OCI-LY7 (cell line): ENCODE data around the gene SPSB3. TPM values are rescaled to one million over a fixed set of nuclear protein-coding genes. Genes with fewer than 3 reads are reported as not detected.

Experiments
- BruUV-seq: library from RNA; stranded (reverse); fragments of 400-500 nt; replicated peaks from 2 replicates; lab custom pipeline; 2021; lab: Mats Ljungman, UMichigan
- CTCF ChIA-PET: fragments of 300-600 bp; sonication (Branson Sonifier 250); formaldehyde crosslinking; loops from one replicate; lab custom pipeline; 2022; ENCODE audit warnings: antibody characterized with exemption; ENCODE audit not compliant: unreplicated experiment; lab: Charles Lee
- POLR2A ChIA-PET: fragments of 300-600 bp; sonication (Branson Sonifier 250); formaldehyde crosslinking; loops from one replicate; lab custom pipeline; 2022; ENCODE audit warnings: antibody characterized with exemption; lab: Charles Lee
- DNase-seq: peaks from one replicate; pipeline ENCODE4 v3.0.0-alpha.2; 2015; ENCODE audit warnings: low spot score
- H2AFZ ChIP-seq: fragments of 200-600 bp; sonication (generic), shearing (Covaris generic); 2 replicates; pipeline ENCODE4 v1.6.1; 2014; ENCODE audit warnings: mild to moderate bottlenecking, antibody characterized with exemption, low read length, moderate library complexity
- H3K27ac ChIP-seq: fragments of 200-600 bp; sonication (generic); 2 replicates; pipeline ENCODE4 v1.5.1; 2014; ENCODE audit warnings: mixed run types, low read depth, mild to moderate bottlenecking, moderate library complexity, low read length, inconsistent platforms; ENCODE audit not compliant: poor library complexity, severe bottlenecking
- H3K36me3 ChIP-seq: fragments of 200-600 bp; sonication (generic); 2 replicates; pipeline ENCODE4 v1.6.1; 2014; ENCODE audit warnings: mild to moderate bottlenecking, antibody characterized with exemption, low read length, moderate library complexity, mixed read lengths; ENCODE audit not compliant: insufficient read depth
- H3K4me1 ChIP-seq: fragments of 200-600 bp; sonication (generic); 2 replicates; pipeline ENCODE4 v1.5.1; 2014; ENCODE audit warnings: mild to moderate bottlenecking, low read length; ENCODE audit not compliant: insufficient read depth, poor library complexity, severe bottlenecking
- H3K4me2 ChIP-seq: fragments of 200-600 bp; sonication (generic); 2 replicates; pipeline ENCODE4 v1.6.1; 2014; ENCODE audit warnings: mild to moderate bottlenecking, low read length
- H3K4me3 ChIP-seq: fragments of 200-600 bp; sonication (generic); 2 replicates; pipeline ENCODE4 v1.5.1; 2014; ENCODE audit warnings: mild to moderate bottlenecking, low read depth, low read length; ENCODE audit not compliant: poor library complexity, severe bottlenecking
- H3K79me2 ChIP-seq: fragments of 200-600 bp; sonication (generic); 2 replicates; pipeline ENCODE4 v1.6.1; 2016; ENCODE audit warnings: low read depth, mild to moderate bottlenecking, low read length, moderate library complexity, mixed read lengths; ENCODE audit not compliant: insufficient read depth
- H3K9me2 ChIP-seq: fragments of 200-600 bp; sonication (generic); 2 replicates; pipeline ENCODE4 v1.6.1; 2016; ENCODE audit warnings: mild to moderate bottlenecking, low read length, mixed read lengths; ENCODE audit not compliant: insufficient read depth
- H3K9me3 ChIP-seq: fragments of 200-600 bp; sonication (generic); 2 replicates; pipeline ENCODE4 v1.6.1; 2014; ENCODE audit warnings: mild to moderate bottlenecking, mixed run types, low read length, mixed read lengths
- H4K20me1 ChIP-seq: fragments of 200-600 bp; sonication (generic); 2 replicates; pipeline ENCODE4 v1.6.1; 2014; ENCODE audit warnings: mild to moderate bottlenecking, antibody characterized with exemption, low read length, moderate library complexity, mixed read lengths; ENCODE audit not compliant: insufficient read depth
- EZH2phosphoT487 ChIP-seq: fragments of 200-600 bp; sonication (generic); IDR thresholded peaks from 2 replicates; pipeline ENCODE4 v1.6.1; 2018; ENCODE audit warnings: low read depth, borderline replicate concordance, mild to moderate bottlenecking, mixed run types, antibody characterized with exemption, low read length, moderate library complexity, mixed read lengths
- intact Hi-C: fragments of 100-400 bp; cut with micrococcal nuclease; formaldehyde crosslinking; loops from one replicate; pipeline ENCODE4 v1.10.0; 2022; ENCODE audit not compliant: unreplicated experiment
- total RNA-seq, 2 experiments: library from RNA; depleted of rRNA in 1 of 2; stranded (reverse); fragments of >200 nt in 1 of 2; shearing (Covaris generic) in 1 of 2; gene quantifications; 2 replicates each; pipeline ENCODE4 v1.2.3, GENCODE V29; 2014 to 2022
- TF ChIP-seq, protein P1 (sequence below): fragments of 200-600 bp; sonication (generic); conservative IDR thresholded peaks from 2 replicates; pipeline ENCODE4 v1.5.1; 2014; ENCODE audit warnings: mild to moderate bottlenecking, antibody characterized with exemption, low read length, moderate library complexity, mixed read lengths

SPSB3 gene
- total RNA-seq, 2 experiments from 2014 or later = 33.6 to 52.4 TPM

DNA sequence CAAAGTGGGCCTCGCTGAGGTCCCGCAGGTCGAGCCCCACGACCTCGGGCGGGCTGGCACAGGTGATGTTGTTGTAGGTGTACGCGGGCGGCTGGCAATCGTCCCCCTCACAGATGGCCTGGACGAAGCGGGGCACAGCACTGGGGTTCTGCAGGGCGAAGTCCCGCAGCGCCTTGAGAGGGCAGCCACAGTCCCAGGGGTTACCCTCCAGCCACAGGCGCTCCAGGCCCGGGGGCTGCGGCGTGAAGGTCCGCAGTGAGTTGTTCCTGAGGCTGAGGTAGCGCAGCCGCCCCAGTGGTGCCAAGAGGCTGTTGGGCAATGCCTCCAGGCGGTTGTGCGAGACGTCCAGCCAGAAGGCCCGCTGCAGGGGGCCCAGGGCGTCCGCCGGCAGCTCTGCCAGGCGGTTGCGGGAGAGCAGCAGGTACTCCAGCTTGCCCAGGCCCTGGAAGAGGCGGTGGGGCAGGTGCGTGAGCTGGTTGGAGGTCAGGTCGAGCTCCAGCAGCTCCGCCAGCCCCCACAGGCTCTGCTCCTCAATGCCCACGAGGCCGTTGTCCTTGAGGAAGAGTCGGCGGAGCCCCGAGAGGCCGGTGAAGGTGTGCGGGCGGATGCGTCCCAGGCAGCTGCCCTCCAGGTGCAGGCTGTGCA is 8.4 kb upstream of the SPSB3 start:
- ChIA-PET POLR2A (interaction anchor here (1.1 kb wide), 1 partner anchor 8 kb away, joined by 3 read pairs; the partner anchor contains the start of genes NUBP2 and SPSB3), CTCF (no interaction called here)
- Histone ChIP-seq H3K79me2 (no peaks in the 10 kb centered on the region), H4K20me1 (no peaks in the 10 kb centered on the region), H3K27ac (no peak overlapping the region), H3K36me3 (peaks cover 36% of the 10 kb centered on the region; the same call in 1 of the 2 replicates), H3K4me3 (no peak overlapping the region), H3K4me1 (no peaks in the 10 kb centered on the region), H3K4me2 (no peak overlapping the region), H3K9me2 (no peaks in the 10 kb centered on the region), H2AFZ (no peak overlapping the region), H3K9me3 (no peaks in the 10 kb centered on the region)
- no TSS peak for BruUV-seq
- intact Hi-C loops = no loop called here
- no peak for DNase-seq
- TF ChIP-seq, protein P1, sequence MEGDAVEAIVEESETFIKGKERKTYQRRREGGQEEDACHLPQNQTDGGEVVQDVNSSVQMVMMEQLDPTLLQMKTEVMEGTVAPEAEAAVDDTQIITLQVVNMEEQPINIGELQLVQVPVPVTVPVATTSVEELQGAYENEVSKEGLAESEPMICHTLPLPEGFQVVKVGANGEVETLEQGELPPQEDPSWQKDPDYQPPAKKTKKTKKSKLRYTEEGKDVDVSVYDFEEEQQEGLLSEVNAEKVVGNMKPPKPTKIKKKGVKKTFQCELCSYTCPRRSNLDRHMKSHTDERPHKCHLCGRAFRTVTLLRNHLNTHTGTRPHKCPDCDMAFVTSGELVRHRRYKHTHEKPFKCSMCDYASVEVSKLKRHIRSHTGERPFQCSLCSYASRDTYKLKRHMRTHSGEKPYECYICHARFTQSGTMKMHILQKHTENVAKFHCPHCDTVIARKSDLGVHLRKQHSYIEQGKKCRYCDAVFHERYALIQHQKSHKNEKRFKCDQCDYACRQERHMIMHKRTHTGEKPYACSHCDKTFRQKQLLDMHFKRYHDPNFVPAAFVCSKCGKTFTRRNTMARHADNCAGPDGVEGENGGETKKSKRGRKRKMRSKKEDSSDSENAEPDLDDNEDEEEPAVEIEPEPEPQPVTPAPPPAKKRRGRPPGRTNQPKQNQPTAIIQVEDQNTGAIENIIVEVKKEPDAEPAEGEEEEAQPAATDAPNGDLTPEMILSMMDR = no peak
- TF ChIP-seq EZH2phosphoT487 = no peak

DNA sequence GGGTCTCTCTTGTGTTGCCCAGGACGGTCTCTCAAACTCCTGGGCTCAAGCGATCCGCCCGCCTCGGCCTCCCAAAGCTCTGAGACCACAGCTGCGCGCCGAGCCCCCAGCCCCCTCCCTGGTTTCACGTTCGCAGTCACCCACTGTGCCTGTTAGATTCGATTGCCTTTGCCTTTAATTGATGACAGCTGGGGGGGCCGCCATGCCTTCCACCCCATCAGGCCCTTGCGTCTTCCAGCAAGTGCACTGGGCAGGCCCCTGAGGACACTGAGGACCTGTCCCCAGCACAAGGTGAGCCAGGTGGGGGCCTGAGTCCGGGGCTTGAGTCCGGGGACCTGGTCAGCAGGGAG is 7.9 kb upstream of the SPSB3 start:
- H3K27ac ChIP-seq = no peak overlapping the region
- H3K36me3 ChIP-seq = peaks cover 39% of the 10 kb centered on the region; the same call in 1 of the 2 replicates
- H3K4me1 ChIP-seq = no peaks in the 10 kb centered on the region
- H3K4me3 ChIP-seq = no peak overlapping the region
- no TSS peak for BruUV-seq
- no peaks in the 10 kb centered on the region for H3K9me3 ChIP-seq
- DNase-seq = no peak
- TF ChIP-seq, protein P1 = no peak
- TF ChIP-seq EZH2phosphoT487 = no peak
- no peak overlapping the region for H2AFZ ChIP-seq
- no peaks in the 10 kb centered on the region for H3K9me2 ChIP-seq
- ChIA-PET POLR2A (interaction anchor here (1.1 kb wide), 1 partner anchor 8 kb away, joined by 3 read pairs; the partner anchor contains the start of genes NUBP2 and SPSB3), CTCF (no interaction called here)
- intact Hi-C loops = no loop called here
- H4K20me1 ChIP-seq = no peaks in the 10 kb centered on the region
- no peak overlapping the region for H3K4me2 ChIP-seq
- H3K79me2 ChIP-seq = peaks cover 3% of the 10 kb centered on the region; the same call in 1 of the 2 replicates

DNA sequence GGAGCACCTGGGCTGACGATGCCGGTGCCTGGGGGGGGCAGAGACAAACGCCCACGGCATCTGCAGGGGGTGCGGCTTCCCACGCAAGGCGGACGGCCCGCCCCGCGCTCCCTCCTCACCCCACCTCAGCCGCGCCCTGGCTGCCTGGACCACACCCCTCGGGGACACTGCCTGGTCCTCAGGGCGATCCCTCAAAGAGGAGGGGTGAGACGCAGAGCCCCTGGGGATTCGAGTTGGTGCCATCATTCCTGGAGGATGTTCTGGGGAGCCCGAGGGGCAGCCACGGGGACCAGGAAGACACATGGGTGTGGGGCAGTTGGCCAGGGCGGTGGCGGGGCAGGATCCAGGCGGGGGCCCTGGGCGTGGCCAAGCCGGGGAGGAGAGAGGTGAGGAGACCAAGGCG is 7.3 kb upstream of the SPSB3 start:
- no peak overlapping the region for H3K4me3 ChIP-seq
- ChIA-PET CTCF (no interaction called here), POLR2A (interaction anchor here (0.9 kb wide), 1 partner anchor 38 kb away, joined by 3 read pairs; the partner anchor contains the start of gene FAHD1)
- no peaks in the 10 kb centered on the region for H3K9me2 ChIP-seq
- H3K36me3 ChIP-seq = peaks cover 39% of the 10 kb centered on the region; the same call in 1 of the 2 replicates
- H3K27ac ChIP-seq = no peak overlapping the region
- intact Hi-C loops = no loop called here
- no peaks in the 10 kb centered on the region for H3K9me3 ChIP-seq
- DNase-seq = no peak
- H3K4me2 ChIP-seq = no peak overlapping the region
- TF ChIP-seq, protein P1 = no peak
- TF ChIP-seq EZH2phosphoT487 = no peak
- no peaks in the 10 kb centered on the region for H4K20me1 ChIP-seq
- H2AFZ ChIP-seq = no peak overlapping the region
- peaks cover 9% of the 10 kb centered on the region for H3K79me2 ChIP-seq
- H3K4me1 ChIP-seq = no peaks in the 10 kb centered on the region
- no TSS peak for BruUV-seq
